ENCODE measurements around the gene PERP.

GRCh38 chr6:138103871-138104270, 3.3 kb downstream of the PERP start:
- TF ChIP-seq GABPA (IDR thresholded peaks at IDR 0.05; ENCODE audit: low read depth): no peak
- TF ChIP-seq CTCF (IDR thresholded peaks at IDR 0.05): no peak
- no peak for TF ChIP-seq YY1 (IDR thresholded peaks at IDR 0.05; ENCODE audit: low read depth)

Data from SK-N-SH (cell line).